ENCODE data around the gene ENKUR.
A peak's percentile ranks its signal among the peaks of the same experiment; 100 is the strongest.

Gene ENKUR

DNA sequence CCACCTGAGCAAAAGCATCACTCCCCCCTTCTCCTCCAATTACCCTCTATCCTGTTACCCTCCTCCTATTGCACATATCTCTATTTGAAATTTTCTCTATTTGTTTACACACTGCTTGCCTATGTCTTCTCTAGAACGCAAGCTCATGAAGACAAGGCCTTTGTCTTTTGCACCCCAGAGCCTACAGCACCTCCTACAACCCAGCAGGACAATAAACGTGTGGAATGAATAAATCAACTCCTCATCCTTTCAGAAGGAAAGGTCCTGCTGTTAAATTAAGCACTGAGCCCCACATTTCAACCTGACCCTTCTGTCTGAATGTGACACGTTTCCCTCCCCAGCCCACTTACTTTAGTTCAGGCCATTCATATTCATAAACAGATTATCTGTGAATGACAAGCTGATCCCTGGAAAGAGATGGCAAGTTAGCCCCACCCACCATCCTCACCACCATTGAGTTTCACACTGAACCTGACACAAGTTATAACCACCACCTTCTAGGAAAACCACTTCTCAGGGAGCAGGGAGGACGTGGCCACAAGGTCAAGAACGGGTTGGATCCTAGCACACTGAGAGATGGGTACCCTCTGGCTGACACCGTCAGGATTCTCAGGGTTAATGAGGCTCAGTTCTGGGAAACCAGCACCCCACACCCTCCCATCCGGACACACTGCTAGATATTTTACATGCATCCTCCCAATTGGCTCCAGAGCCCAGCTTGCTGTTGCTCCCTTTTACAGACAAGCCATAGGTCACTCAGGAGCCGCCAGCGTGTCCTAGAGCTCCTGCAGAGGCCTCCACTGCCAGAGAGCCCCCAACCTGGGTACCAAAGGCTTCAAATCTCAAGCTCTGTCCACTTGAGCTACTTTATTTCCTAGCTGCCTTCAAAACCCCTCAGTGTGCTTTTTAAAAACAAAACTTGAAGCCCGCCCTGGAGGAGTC lies 64.5 kb downstream of the ENKUR start:
- TF ChIP-seq, protein P1, sequence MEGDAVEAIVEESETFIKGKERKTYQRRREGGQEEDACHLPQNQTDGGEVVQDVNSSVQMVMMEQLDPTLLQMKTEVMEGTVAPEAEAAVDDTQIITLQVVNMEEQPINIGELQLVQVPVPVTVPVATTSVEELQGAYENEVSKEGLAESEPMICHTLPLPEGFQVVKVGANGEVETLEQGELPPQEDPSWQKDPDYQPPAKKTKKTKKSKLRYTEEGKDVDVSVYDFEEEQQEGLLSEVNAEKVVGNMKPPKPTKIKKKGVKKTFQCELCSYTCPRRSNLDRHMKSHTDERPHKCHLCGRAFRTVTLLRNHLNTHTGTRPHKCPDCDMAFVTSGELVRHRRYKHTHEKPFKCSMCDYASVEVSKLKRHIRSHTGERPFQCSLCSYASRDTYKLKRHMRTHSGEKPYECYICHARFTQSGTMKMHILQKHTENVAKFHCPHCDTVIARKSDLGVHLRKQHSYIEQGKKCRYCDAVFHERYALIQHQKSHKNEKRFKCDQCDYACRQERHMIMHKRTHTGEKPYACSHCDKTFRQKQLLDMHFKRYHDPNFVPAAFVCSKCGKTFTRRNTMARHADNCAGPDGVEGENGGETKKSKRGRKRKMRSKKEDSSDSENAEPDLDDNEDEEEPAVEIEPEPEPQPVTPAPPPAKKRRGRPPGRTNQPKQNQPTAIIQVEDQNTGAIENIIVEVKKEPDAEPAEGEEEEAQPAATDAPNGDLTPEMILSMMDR (IDR thresholded peaks at IDR 0.05; ENCODE audit: borderline replicate concordance, extremely low read depth, low read length, poor library complexity, severe bottlenecking), result no peak
- no peak for TF ChIP-seq EZH2 (IDR thresholded peaks at IDR 0.05; ENCODE audit: borderline replicate concordance, low read depth, low read length, severe bottlenecking)
- Histone ChIP-seq H4K20me1 (ENCODE audit: insufficient read depth, low read length) (no peaks in the 10 kb centered on the region), H3K27me3 (ENCODE audit: insufficient read depth, low read length, poor library complexity) (no peaks in the 10 kb centered on the region), H3K79me2 (ENCODE audit: insufficient read depth, low read length) (no peaks in the 10 kb centered on the region), H3K9ac (ENCODE audit: low read depth, low read length) (peak overlapping the region; percentile 72), H3K27ac (ENCODE audit: low read length) (peak overlapping the region; percentile 76), H2AFZ (ENCODE audit: low read depth, low read length) (peak overlapping the region; percentile 84), H3K36me3 (ENCODE audit: insufficient read depth, low read length) (no peaks in the 10 kb centered on the region), H3K4me3 (ENCODE audit: low read depth in 1 of 2, low read length in 2 of 2) (peak overlapping the region; percentile 8 to 65; a peak in 3 of 4 replicates), H3K9me3 (ENCODE audit: insufficient read depth, low read length, severe bottlenecking) (no peaks in the 10 kb centered on the region), H3K4me2 (ENCODE audit: insufficient read depth, low read length) (peak overlapping the region; percentile 86), H3K4me1 (ENCODE audit: insufficient read depth, low read length) (peaks cover 26% of the 10 kb centered on the region)
- DNase-seq (peak; percentile 30), ATAC-seq (ENCODE audit: insufficient read depth, low read depth) (peak; percentile 15)

DNA sequence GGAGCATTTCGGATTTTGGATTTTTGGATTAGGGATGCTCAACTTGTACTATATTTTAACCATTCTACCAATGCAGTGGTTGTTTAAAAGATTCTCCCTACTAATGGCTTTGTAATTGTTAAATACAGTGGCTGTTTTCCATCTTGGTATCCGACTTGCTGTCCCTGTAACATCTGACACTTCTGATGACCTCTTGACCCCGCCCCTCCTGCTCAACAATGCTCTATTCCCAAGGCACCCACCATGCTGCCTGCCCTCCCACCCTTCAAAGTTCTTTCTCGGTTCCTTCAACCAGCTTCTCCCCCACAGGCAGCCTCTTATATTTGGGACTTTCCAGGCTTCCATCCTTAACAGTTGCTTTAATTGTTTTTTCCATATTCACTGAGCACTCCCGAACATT lies 65.5 kb downstream of the ENKUR start:
- Histone ChIP-seq H4K20me1 (ENCODE audit: insufficient read depth, low read length) (no peaks in the 10 kb centered on the region), H3K4me1 (ENCODE audit: insufficient read depth, low read length) (peaks cover 26% of the 10 kb centered on the region), H3K36me3 (ENCODE audit: insufficient read depth, low read length) (no peaks in the 10 kb centered on the region), H3K27me3 (ENCODE audit: insufficient read depth, low read length, poor library complexity) (no peaks in the 10 kb centered on the region), H3K4me3 (ENCODE audit: low read depth in 1 of 2, low read length in 2 of 2) (no peak overlapping the region), H3K4me2 (ENCODE audit: insufficient read depth, low read length) (no peak overlapping the region), H3K27ac (ENCODE audit: low read length) (no peak overlapping the region), H2AFZ (ENCODE audit: low read depth, low read length) (no peak overlapping the region), H3K9ac (ENCODE audit: low read depth, low read length) (no peak overlapping the region), H3K9me3 (ENCODE audit: insufficient read depth, low read length, severe bottlenecking) (no peaks in the 10 kb centered on the region), H3K79me2 (ENCODE audit: insufficient read depth, low read length) (no peaks in the 10 kb centered on the region)
- ATAC-seq (ENCODE audit: insufficient read depth, low read depth) (no peak), DNase-seq (no peak)
- no peak for TF ChIP-seq EZH2 (IDR thresholded peaks at IDR 0.05; ENCODE audit: borderline replicate concordance, low read depth, low read length, severe bottlenecking)
- TF ChIP-seq, protein P1 (IDR thresholded peaks at IDR 0.05; ENCODE audit: borderline replicate concordance, extremely low read depth, low read length, poor library complexity, severe bottlenecking), result no peak

DNA sequence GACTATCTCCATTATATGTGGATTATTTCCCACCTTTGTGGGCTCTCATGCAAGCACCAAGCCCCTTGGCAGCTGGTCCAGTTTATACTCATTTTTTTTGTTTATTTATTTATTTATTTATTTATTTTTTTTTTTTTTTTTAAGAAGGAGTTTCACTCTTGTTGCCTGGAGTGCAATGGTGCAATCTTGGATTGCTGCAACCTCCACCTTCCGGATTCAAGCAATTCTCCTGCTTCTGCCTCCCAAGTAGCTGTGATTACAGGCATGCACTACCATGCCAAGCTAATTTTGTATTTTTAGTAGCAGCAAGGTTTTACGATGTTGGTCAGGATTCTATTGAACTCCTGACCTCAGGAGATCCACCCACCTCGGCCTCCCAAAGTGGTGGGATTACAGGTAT lies 66.3 kb downstream of the ENKUR start:
- TF ChIP-seq, protein P1 (IDR thresholded peaks at IDR 0.05; ENCODE audit: borderline replicate concordance, extremely low read depth, low read length, poor library complexity, severe bottlenecking), result no peak
- no peak for TF ChIP-seq EZH2 (IDR thresholded peaks at IDR 0.05; ENCODE audit: borderline replicate concordance, low read depth, low read length, severe bottlenecking)
- H3K4me2 ChIP-seq (ENCODE audit: insufficient read depth, low read length), result no peak overlapping the region
- no peak overlapping the region for H2AFZ ChIP-seq (ENCODE audit: low read depth, low read length)
- ATAC-seq (ENCODE audit: insufficient read depth, low read depth) (no peak), DNase-seq (no peak)
- no peaks in the 10 kb centered on the region for H3K9me3 ChIP-seq (ENCODE audit: insufficient read depth, low read length, severe bottlenecking)
- H3K9ac ChIP-seq (ENCODE audit: low read depth, low read length), result no peak overlapping the region
- no peaks in the 10 kb centered on the region for H4K20me1 ChIP-seq (ENCODE audit: insufficient read depth, low read length)
- H3K4me1 ChIP-seq (ENCODE audit: insufficient read depth, low read length), result peaks cover 26% of the 10 kb centered on the region
- H3K36me3 ChIP-seq (ENCODE audit: insufficient read depth, low read length), result no peaks in the 10 kb centered on the region
- H3K27ac ChIP-seq (ENCODE audit: low read length), result no peak overlapping the region
- H3K79me2 ChIP-seq (ENCODE audit: insufficient read depth, low read length), result no peaks in the 10 kb centered on the region
- H3K27me3 ChIP-seq (ENCODE audit: insufficient read depth, low read length, poor library complexity), result no peaks in the 10 kb centered on the region
- H3K4me3 ChIP-seq (ENCODE audit: low read depth in 1 of 2, low read length in 2 of 2), result no peak overlapping the region

All from DND-41 (cell line).